H1 (cell line): ENCODE measurements around the gene RPS6KA4. TPM values are rescaled to one million over a fixed set of nuclear protein-coding genes. Genes with fewer than 3 reads are reported as not detected.

Experiments
- CTCF ChIA-PET: fragments of 300-600 bp; sonication (Branson Sonifier 250); formaldehyde crosslinking; loops from one replicate; lab custom pipeline; 2021; ENCODE audit not compliant: partially characterized antibody; lab: Charles Lee
- POLR2A ChIA-PET: fragments of 300-600 bp; sonication (Branson Sonifier 250); formaldehyde crosslinking; loops from one replicate; lab custom pipeline; 2021; ENCODE audit warnings: inconsistent platforms; ENCODE audit not compliant: partially characterized antibody; lab: Charles Lee
- DNase-seq, 2 experiments: peaks; one replicate each; pipeline versions ENCODE4 v3.0.0 to v3.0.0-alpha.2; 2010 to 2022; ENCODE audit warnings: low spot score in 2 of 2, low read depth in 1 of 2, mixed read lengths in 1 of 2
- FAIRE-seq: peaks from 2 replicates; lab custom pipeline; 2011; peaks lifted over from hg19 to GRCh38; lab: Jason Lieb, UNC
- H2AFZ ChIP-seq: 2 replicates; pipeline ENCODE4 v1.8.1; 2012; ENCODE audit warnings: low read length, inconsistent platforms
- H2AK5ac ChIP-seq: 2 replicates; pipeline ENCODE4 v1.6.1; 2013; ENCODE audit warnings: low read depth, low read length
- H2BK120ac ChIP-seq: replicated peaks from 2 replicates; pipeline ENCODE3; 2013; ENCODE audit warnings: low read depth, low read length, inconsistent platforms
- H2BK12ac ChIP-seq: 2 replicates; pipeline ENCODE4 v1.6.1; 2013; ENCODE audit warnings: low read depth, low read length
- H2BK15ac ChIP-seq: 2 replicates; pipeline ENCODE4 v1.6.1; 2013; ENCODE audit warnings: low read length
- H2BK20ac ChIP-seq: 2 replicates; pipeline ENCODE4 v1.6.1; 2013; ENCODE audit warnings: low read length
- H2BK5ac ChIP-seq: 2 replicates; pipeline ENCODE4 v1.6.1; 2013; ENCODE audit warnings: low read depth, low read length
- H3K14ac ChIP-seq: 2 replicates; pipeline ENCODE4 v1.6.1; 2013; ENCODE audit warnings: inconsistent platforms; ENCODE audit not compliant: insufficient read length
- H3K18ac ChIP-seq: 2 replicates; pipeline ENCODE4 v1.6.1; 2013; ENCODE audit warnings: low read length; ENCODE audit errors: extremely low read depth
- H3K23ac ChIP-seq: 2 replicates; pipeline ENCODE4 v1.6.1; 2013; ENCODE audit warnings: inconsistent platforms; ENCODE audit not compliant: insufficient read length
- H3K23me2 ChIP-seq: 2 replicates; pipeline ENCODE4 v1.6.1; 2013; ENCODE audit warnings: low read depth, low read length
- H3K27ac ChIP-seq: 2 replicates; pipeline ENCODE4 v1.6.1; 2011; ENCODE audit warnings: low read depth, low read length, inconsistent platforms
- H3K27me3 ChIP-seq, 4 experiments: replicated peaks in 1 of 4; 1 replicate in 1 of 4; 2 replicates in 3 of 4; pipeline versions ENCODE4 v1.6.1 to v1.8.1; 2011 to 2013; ENCODE audit warnings: low read length in 3 of 4, mild to moderate bottlenecking in 3 of 4, inconsistent platforms in 2 of 4, mixed read lengths in 2 of 4, moderate library complexity in 1 of 4; ENCODE audit not compliant: control insufficient read depth in 3 of 4, insufficient read depth in 3 of 4; ENCODE audit errors: extremely low read depth in 1 of 4
- H3K36me3 ChIP-seq, 4 experiments: 2 replicates each; pipeline versions ENCODE4 v1.6.1 to v1.8.1; 2011 to 2013; ENCODE audit warnings: mild to moderate bottlenecking in 4 of 4, low read length in 3 of 4, moderate library complexity in 2 of 4, control low read depth in 1 of 4, inconsistent platforms in 1 of 4; ENCODE audit not compliant: insufficient read depth in 4 of 4, control insufficient read depth in 2 of 4
- H3K4ac ChIP-seq: replicated peaks from 2 replicates; pipeline ENCODE3; 2013; ENCODE audit warnings: low read length, low read depth, mixed read lengths, inconsistent platforms; ENCODE audit not compliant: insufficient read length
- H3K4me1 ChIP-seq, 4 experiments: replicated peaks in 1 of 4; 1 replicate in 1 of 4; 2 replicates in 3 of 4; pipeline versions ENCODE4 v1.6.1 to v1.8.1; 2011 to 2013; ENCODE audit warnings: low read length in 3 of 4, inconsistent platforms in 2 of 4, mixed read lengths in 1 of 4; ENCODE audit not compliant: insufficient read depth in 4 of 4, control insufficient read depth in 3 of 4
- H3K4me2 ChIP-seq, 2 experiments: 2 replicates each; pipeline versions ENCODE4 v1.6.1 to v1.8.1; 2011 to 2013; ENCODE audit warnings: low read depth in 2 of 2, low read length in 2 of 2, control low read depth in 1 of 2, inconsistent platforms in 1 of 2, mild to moderate bottlenecking in 1 of 2; ENCODE audit not compliant: insufficient read depth in 1 of 2
- H3K4me3 ChIP-seq, 4 experiments: fragments of 200-600, 300-600 bp in 1 of 4; sonication (generic), shearing (Covaris generic), sonication (Bioruptor Twin) in 1 of 4; 2 replicates each; pipeline versions ENCODE4 v1.5.1 to v1.8.1; 2011 to 2016; ENCODE audit warnings: low read length in 4 of 4, low read depth in 3 of 4, control low read depth in 2 of 4, inconsistent platforms in 2 of 4, mild to moderate bottlenecking in 2 of 4, mixed read lengths in 1 of 4, moderate library complexity in 1 of 4; ENCODE audit not compliant: insufficient read depth in 2 of 4; ENCODE audit errors: extremely low read depth in 1 of 4
- H3K56ac ChIP-seq: replicated peaks from 2 replicates; pipeline ENCODE3; 2013; ENCODE audit warnings: low read depth, mild to moderate bottlenecking, mixed read lengths, low read length, inconsistent platforms; ENCODE audit not compliant: insufficient read length
- H3K79me1 ChIP-seq: 2 replicates; pipeline ENCODE4 v1.6.1; 2013; ENCODE audit warnings: low read depth, low read length, control low read depth
- H3K79me2 ChIP-seq, 2 experiments: 2 replicates each; pipeline versions ENCODE4 v1.6.1 to v1.8.1; 2012 to 2013; ENCODE audit warnings: low read length in 2 of 2, mild to moderate bottlenecking in 2 of 2, inconsistent platforms in 1 of 2; ENCODE audit not compliant: insufficient read depth in 2 of 2, control insufficient read depth in 1 of 2
- H3K9ac ChIP-seq, 4 experiments: replicated peaks in 1 of 4; 1 replicate in 1 of 4; 2 replicates in 3 of 4; pipeline versions ENCODE4 v1.6.1 to v1.8.1; 2011 to 2013; ENCODE audit warnings: low read depth in 3 of 4, low read length in 3 of 4, control low read depth in 2 of 4, mild to moderate bottlenecking in 2 of 4, moderate library complexity in 2 of 4, inconsistent platforms in 1 of 4; ENCODE audit errors: extremely low read depth in 1 of 4
- H3K9me3 ChIP-seq, 2 experiments: 2 replicates each; pipeline versions ENCODE4 v1.6.1 to v1.8.1; 2012 to 2013; ENCODE audit warnings: mild to moderate bottlenecking in 2 of 2, moderate library complexity in 2 of 2, control low read depth in 1 of 2, inconsistent platforms in 1 of 2, low read depth in 1 of 2, low read length in 1 of 2, mixed read lengths in 1 of 2; ENCODE audit not compliant: insufficient read depth in 2 of 2
- H4K20me1 ChIP-seq, 2 experiments: replicated peaks in 1 of 2; 2 replicates each; pipeline versions ENCODE3 to v1.8.1; 2011 to 2013; ENCODE audit warnings: inconsistent platforms in 2 of 2, low read length in 2 of 2, mild to moderate bottlenecking in 1 of 2; ENCODE audit not compliant: insufficient read depth in 2 of 2, control insufficient read depth in 1 of 2
- H4K5ac ChIP-seq: 2 replicates; pipeline ENCODE4 v1.6.1; 2013; ENCODE audit warnings: low read length, low read depth, mixed read lengths, inconsistent platforms; ENCODE audit not compliant: insufficient read length
- H4K8ac ChIP-seq: 2 replicates; pipeline ENCODE4 v1.8.0; 2013; ENCODE audit warnings: mild to moderate bottlenecking, moderate library complexity, low read length, inconsistent platforms; ENCODE audit not compliant: insufficient read depth; ENCODE audit errors: extremely low read depth
- H4K91ac ChIP-seq: replicated peaks from 2 replicates; pipeline ENCODE3; 2013; ENCODE audit warnings: low read length, mixed read lengths, inconsistent platforms; ENCODE audit not compliant: insufficient read length
- BRCA1 ChIP-seq: IDR thresholded peaks from 2 replicates; pipeline ENCODE4 v1.6.1; 2012; ENCODE audit warnings: low read depth, low read length, improper control_type of control experiment
- FOSL1 ChIP-seq: IDR thresholded peaks from 2 replicates; pipeline ENCODE4 v1.6.1; 2011; ENCODE audit warnings: mild to moderate bottlenecking, low read depth, low read length, moderate library complexity; ENCODE audit not compliant: insufficient read depth
- GTF2F1 ChIP-seq: IDR thresholded peaks from 2 replicates; pipeline ENCODE4 v1.6.1; 2012; ENCODE audit warnings: low read depth, low read length, improper control_type of control experiment, borderline replicate concordance
- HDAC6 ChIP-seq: IDR thresholded peaks from one replicate; pipeline ENCODE4 v1.7.1; 2012; ENCODE audit warnings: low read depth, mild to moderate bottlenecking, inconsistent platforms, low read length, moderate library complexity
- JUN ChIP-seq: IDR thresholded peaks from 2 replicates; pipeline ENCODE4 v1.6.1; 2011; ENCODE audit warnings: low read depth, mild to moderate bottlenecking, improper control_type of control experiment, low read length
- KDM4A ChIP-seq: IDR thresholded peaks from one replicate; pipeline ENCODE4 v1.7.1; 2012; ENCODE audit warnings: low read depth, mild to moderate bottlenecking, moderate library complexity, low read length, inconsistent platforms; ENCODE audit not compliant: severe bottlenecking
- MAX ChIP-seq: IDR thresholded peaks from 2 replicates; pipeline ENCODE4 v1.6.1; 2012; ENCODE audit warnings: inconsistent platforms
- RBBP5 ChIP-seq: IDR thresholded peaks from 2 replicates; pipeline ENCODE4 v1.7.1; 2012; ENCODE audit warnings: low read depth, mild to moderate bottlenecking, inconsistent platforms, low read length, moderate library complexity, borderline replicate concordance
- RNF2 ChIP-seq: fragments of 200-900, 300-1000 bp; sonication (generic); IDR thresholded peaks from 2 replicates; pipeline ENCODE4 v1.7.1; 2016; ENCODE audit warnings: borderline replicate concordance, low read depth, mild to moderate bottlenecking, antibody characterized with exemption, low read length; ENCODE audit not compliant: poor library complexity, severe bottlenecking; ENCODE audit errors: missing control alignments
- SRF ChIP-seq: IDR thresholded peaks from 2 replicates; pipeline ENCODE4 v1.6.1; 2011; ENCODE audit warnings: mild to moderate bottlenecking, low read depth, low read length, moderate library complexity
- TAF1 ChIP-seq: IDR thresholded peaks from 2 replicates; pipeline ENCODE4 v1.6.1; 2011; ENCODE audit warnings: mild to moderate bottlenecking, low read depth, low read length
- TAF7 ChIP-seq: optimal IDR thresholded peaks from 2 replicates; pipeline ENCODE3; 2011; ENCODE audit warnings: low read depth, mild to moderate bottlenecking, inconsistent platforms, low read length, moderate library complexity, borderline replicate concordance
- WGBS, 2 experiments: shearing (Covaris generic) in 1 of 2; methylation state at CpG; one replicate each; pipeline versions ENCODE4 v1.1.6 to v1.1.7; 2013 to 2015; ENCODE audit warnings: low lambda C conversion rate in 2 of 2, mixed read lengths in 2 of 2, inconsistent platforms in 1 of 2, low coverage in 1 of 2, missing lambda C conversion rate in 1 of 2; ENCODE audit not compliant: insufficient replicate concordance in 2 of 2, insufficient coverage in 1 of 2, insufficient read length in 1 of 2; ENCODE audit errors: extremely low coverage in 1 of 2, missing lambda C conversion rate in 1 of 2; 5-methylcytosine and 5-hydroxymethylcytosine counted together
- polyA plus RNA-seq, 7 experiments: library from polyadenylated mRNA; depleted of rRNA in 3 of 7; stranded (reverse) in 5 of 7; unstranded in 2 of 7; fragments of >200 nt in 5 of 7; fragments of 200-250 nt in 2 of 7; gene quantifications; 1 replicate in 5 of 7; 2 replicates in 1 of 7; 4 replicates in 1 of 7; pipeline versions ENCODE4 v1.2.1 to v1.2.3, GENCODE V29; 2011 to 2013; ENCODE audit warnings: missing spikeins in 2 of 7, mixed read lengths in 2 of 7
- total RNA-seq: library from RNA; stranded (reverse); fragmentation: NEBNext Ultra II Directional; extraction: Animal tissue kit (Norgen Biotek cat#: 25700); gene quantifications from 2 replicates; pipeline ENCODE4 v1.2.1, GENCODE V29; 2021

RPS6KA4 gene
- total and polyA plus RNA-seq, 2 of the 8 experiments (the other 6 are each of a cell fraction or from before 2014, with no cell fraction given), result 8.2 to 12.6 TPM

DNA sequence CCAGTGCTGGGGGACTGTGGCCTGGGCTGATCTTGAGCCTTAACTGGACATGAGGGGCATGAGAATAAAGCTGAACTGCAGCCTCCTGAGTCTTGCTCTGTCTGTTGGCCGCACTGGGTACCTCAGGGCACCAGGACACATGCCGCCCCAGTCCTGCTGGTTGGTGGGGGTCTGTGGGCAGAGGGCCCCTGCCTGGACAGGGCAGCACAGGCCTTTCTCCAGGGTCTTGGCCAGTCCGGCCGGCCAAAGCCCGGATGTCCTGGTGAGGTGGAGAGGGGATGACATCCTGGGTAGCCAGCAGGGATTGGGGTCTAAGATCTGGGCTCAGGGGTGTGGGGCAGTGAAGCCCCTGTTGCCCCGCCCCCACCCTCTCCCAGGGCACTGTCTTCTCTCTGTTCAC, 1.5 kb upstream of the RPS6KA4 start:
- CTCF ChIA-PET, result interaction anchor here (0.8 to 37.6 kb wide), 32 partner anchors 8 to 1939 kb away, joined by 3 to 614 read pairs (median 7); partner anchors contain the start of genes CATSPERZ, CCDC88B, ESRRA and NUDT22
- Histone ChIP-seq H3K23me2 (peaks cover 7% of the 10 kb centered on the region; the same call in 1 of the 2 replicates), H3K4me3 (no peak overlapping the region), H3K4me2 (no peak overlapping the region), H3K4me1 (peaks cover 0 to 39% (median 30%) of the 10 kb centered on the region in 4 experiments; a peak in 6 of 7 replicates), H4K20me1 (peaks cover 0 to 4% of the 10 kb centered on the region in 2 experiments), H2BK20ac (no peak overlapping the region), H2AK5ac (no peak overlapping the region), H3K18ac (no peak overlapping the region), H2BK15ac (no peak overlapping the region), H4K5ac (no peak overlapping the region), H3K27ac (no peak overlapping the region), H3K14ac (no peak overlapping the region), H3K36me3 (peaks cover 0 to 9% (median 2%) of the 10 kb centered on the region in 4 experiments; a peak in 2 of 8 replicates), H2BK5ac (0 out of 2 replicates have a peak overlapping the region, but pooled peaks have one; percentile 71), H4K8ac (no peak overlapping the region; the same call in 1 of the 2 replicates), H3K4ac (no peak overlapping the region), H3K56ac (no peak overlapping the region), H3K79me2 (no peaks in the 10 kb centered on the region), H4K91ac (no peak overlapping the region), H2BK12ac (peak overlapping the region; percentile 88; the same call in 1 of the 2 replicates), H3K79me1 (no peaks in the 10 kb centered on the region), H2AFZ (no peak overlapping the region), H3K27me3 (no peaks in the 10 kb centered on the region), H3K9me3 (no peaks in the 10 kb centered on the region), H2BK120ac (no peak overlapping the region), H3K9ac (no peak overlapping the region), H3K23ac (no peak overlapping the region)
- WGBS, 2 experiments, result 86% methylated on average over 5 of the region's 6 CpGs; no CpG with 5 or more reads in 1 of the 2 experiments
- FAIRE-seq (no peak), DNase-seq (no peak)
- POLR2A ChIA-PET, result interaction anchor here (0.8 to 3.2 kb wide), 6 partner anchors 9 to 87 kb away, joined by 3 to 11 read pairs (median 4); partner anchors contain the start of gene ESRRA
- TF ChIP-seq TAF7, result no peak
- TF ChIP-seq GTF2F1, result no peak
- no peak for TF ChIP-seq JUN
- no peak for TF ChIP-seq BRCA1
- TF ChIP-seq MAX, result no peak
- no peak for TF ChIP-seq RBBP5
- no peak for TF ChIP-seq SRF
- TF ChIP-seq KDM4A, result no peak
- no peak for TF ChIP-seq RNF2
- TF ChIP-seq TAF1, result no peak
- TF ChIP-seq HDAC6, result no peak
- TF ChIP-seq FOSL1, result no peak
